SK-N-SH treated with all-trans-retinoic acid at 6 μM for 48 hours (cell line): Measurements from ENCODE around the gene UBE2H.

Experiments
- ATAC-seq: fragments of 200-7000 bp; cut with Tn5 transposase; 3 replicates; pipeline ENCODE4 v1.9.1; 2020; ENCODE audit warnings: mild to moderate bottlenecking, moderate library complexity
- BACH2 ChIP-seq: fragments of 250-450 bp; sonication (Bioruptor Pico); IDR thresholded peaks from 2 replicates; pipeline ENCODE4 v1.9.0; 2021; ENCODE audit warnings: mild to moderate bottlenecking, borderline replicate concordance
- CSRNP3 ChIP-seq: fragments of 250-450 bp; sonication (Bioruptor Pico); IDR thresholded peaks from 2 replicates; pipeline ENCODE4 v1.5.1; 2021; ENCODE audit warnings: mild to moderate bottlenecking, moderate library complexity
- ESRRG ChIP-seq: fragments of 250-450 bp; sonication (Bioruptor Pico); IDR thresholded peaks from 2 replicates; pipeline ENCODE4 v1.6.1; 2021; ENCODE audit warnings: mild to moderate bottlenecking
- GLIS3 ChIP-seq: fragments of 250-450 bp; sonication (Bioruptor Pico); IDR thresholded peaks from 2 replicates; pipeline ENCODE4 v1.5.0; 2020; ENCODE audit warnings: mild to moderate bottlenecking, moderate library complexity
- ISL1 ChIP-seq: fragments of 250-450 bp; sonication (Bioruptor Pico); IDR thresholded peaks from 2 replicates; pipeline ENCODE4 v2.1.2; 2022; ENCODE audit warnings: mild to moderate bottlenecking, moderate library complexity
- OSR1 ChIP-seq: fragments of 250-450 bp; sonication (Bioruptor Pico); IDR thresholded peaks from 2 replicates; pipeline ENCODE4 v1.8.0; 2022; ENCODE audit warnings: moderate library complexity, mild to moderate bottlenecking, inconsistent platforms
- PATZ1 ChIP-seq: fragments of 250-450 bp; sonication (Bioruptor Pico); IDR thresholded peaks from 2 replicates; pipeline ENCODE4 v1.8.0; 2020; ENCODE audit warnings: mild to moderate bottlenecking, moderate library complexity, borderline replicate concordance
- POU6F1 ChIP-seq: fragments of 250-450 bp; sonication (Bioruptor Pico); IDR thresholded peaks from 2 replicates; pipeline ENCODE4 v1.8.0; 2021; ENCODE audit warnings: low read depth, mild to moderate bottlenecking, moderate library complexity, borderline replicate concordance
- RARB ChIP-seq: fragments of 250-450 bp; sonication (Bioruptor Pico); IDR thresholded peaks from 2 replicates; pipeline ENCODE4 v1.8.0; 2021; ENCODE audit warnings: mild to moderate bottlenecking, moderate library complexity
- TCF4 ChIP-seq: fragments of 250-450 bp; sonication (Bioruptor Pico); IDR thresholded peaks from 2 replicates; pipeline ENCODE4 v1.8.0; 2021; ENCODE audit warnings: mild to moderate bottlenecking, moderate library complexity, borderline replicate concordance
- TOX ChIP-seq: fragments of 250-450 bp; sonication (Bioruptor Pico); IDR thresholded peaks from 2 replicates; pipeline ENCODE4 v1.8.0; 2021; ENCODE audit warnings: mild to moderate bottlenecking, moderate library complexity, borderline replicate concordance
- TSHZ2 ChIP-seq: fragments of 250-450 bp; sonication (Bioruptor Pico); IDR thresholded peaks from 2 replicates; pipeline ENCODE4 v1.5.0; 2020; ENCODE audit warnings: mild to moderate bottlenecking, moderate library complexity
- ZC3H10 ChIP-seq: fragments of 250-450 bp; sonication (Bioruptor Pico); IDR thresholded peaks from 2 replicates; pipeline ENCODE4 v1.5.1; 2021; ENCODE audit warnings: mild to moderate bottlenecking, moderate library complexity
- ZFP3 ChIP-seq: fragments of 250-450 bp; sonication (Bioruptor Pico); IDR thresholded peaks from 2 replicates; pipeline ENCODE4 v1.5.0; 2020; ENCODE audit warnings: mild to moderate bottlenecking, moderate library complexity
- ZFP30 ChIP-seq: fragments of 450-650 bp; formaldehyde crosslinking; IDR thresholded peaks from 2 replicates; pipeline ENCODE4 v1.5.0; 2022; ENCODE audit warnings: mild to moderate bottlenecking, moderate library complexity
- ZNF565 ChIP-seq: fragments of 450-650 bp; formaldehyde crosslinking; conservative IDR thresholded peaks from 2 replicates; pipeline ENCODE4 v1.5.0; 2020; ENCODE audit warnings: low read depth, mild to moderate bottlenecking, moderate library complexity
- ZNF70 ChIP-seq: fragments of 450-650 bp; formaldehyde crosslinking; IDR thresholded peaks from 2 replicates; pipeline ENCODE4 v1.5.0; 2020; ENCODE audit warnings: mild to moderate bottlenecking, moderate library complexity
- TF ChIP-seq, protein P1 (sequence below): fragments of 250-450 bp; sonication (Bioruptor Pico); IDR thresholded peaks from 2 replicates; pipeline ENCODE4 v1.5.1; 2020; ENCODE audit warnings: low read depth, mild to moderate bottlenecking, moderate library complexity

The UBE2H gene

DNA sequence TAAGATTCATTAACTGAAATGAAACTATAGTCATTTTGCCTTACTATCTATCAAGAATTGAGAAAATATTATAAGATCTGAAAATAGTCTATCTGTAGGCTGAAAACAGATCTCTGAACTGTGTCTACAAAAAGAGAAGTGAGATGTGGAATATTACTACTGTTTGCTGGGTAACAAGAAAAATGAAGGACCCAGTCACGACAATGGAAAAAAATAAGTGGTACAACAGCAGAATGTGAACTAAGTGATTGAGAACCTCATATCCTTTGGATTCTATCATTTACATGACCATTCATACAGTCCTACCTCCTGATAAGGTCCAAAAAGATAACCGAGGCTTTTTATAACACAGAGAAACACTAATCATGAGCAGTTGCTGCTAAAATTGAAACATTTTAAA, 94.3 kb downstream of the UBE2H start (continued):
- TF ChIP-seq, protein P1, sequence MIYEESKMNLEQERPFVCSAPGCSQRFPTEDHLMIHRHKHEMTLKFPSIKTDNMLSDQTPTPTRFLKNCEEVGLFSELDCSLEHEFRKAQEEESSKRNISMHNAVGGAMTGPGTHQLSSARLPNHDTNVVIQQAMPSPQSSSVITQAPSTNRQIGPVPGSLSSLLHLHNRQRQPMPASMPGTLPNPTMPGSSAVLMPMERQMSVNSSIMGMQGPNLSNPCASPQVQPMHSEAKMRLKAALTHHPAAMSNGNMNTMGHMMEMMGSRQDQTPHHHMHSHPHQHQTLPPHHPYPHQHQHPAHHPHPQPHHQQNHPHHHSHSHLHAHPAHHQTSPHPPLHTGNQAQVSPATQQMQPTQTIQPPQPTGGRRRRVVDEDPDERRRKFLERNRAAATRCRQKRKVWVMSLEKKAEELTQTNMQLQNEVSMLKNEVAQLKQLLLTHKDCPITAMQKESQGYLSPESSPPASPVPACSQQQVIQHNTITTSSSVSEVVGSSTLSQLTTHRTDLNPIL (CRISPR knock-in tag): no peak
- no peak for TF ChIP-seq TOX
- no peak for TF ChIP-seq POU6F1 (CRISPR knock-in tag)
- TF ChIP-seq CSRNP3 (CRISPR knock-in tag): no peak
- no peak for TF ChIP-seq PATZ1
- no peak for TF ChIP-seq ESRRG

DNA sequence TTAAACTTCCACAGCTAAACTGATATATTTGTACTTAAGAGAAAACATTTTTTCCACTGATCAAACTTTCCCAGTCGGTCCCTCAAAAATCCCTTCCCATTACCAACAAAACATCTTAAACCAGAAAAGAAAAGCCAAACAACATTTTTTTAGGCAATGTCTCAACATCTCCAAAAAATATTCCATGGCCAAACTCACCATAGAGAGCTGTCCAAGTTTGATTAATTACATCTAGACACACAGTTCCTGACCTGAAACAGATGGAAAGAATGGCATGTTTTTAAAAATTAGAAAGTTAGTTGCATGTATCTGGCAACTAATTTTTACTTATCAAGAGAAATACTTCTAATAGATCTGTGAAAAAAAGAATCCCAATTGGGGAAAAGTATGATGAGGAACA, 95.4 kb downstream of the UBE2H start:
- ATAC-seq: no peak
- TF ChIP-seq ZNF565 (CRISPR knock-in tag): no peak
- TF ChIP-seq RARB (CRISPR knock-in tag): no peak
- TF ChIP-seq TSHZ2: no peak
- TF ChIP-seq ZFP30 (CRISPR knock-in tag): no peak
- TF ChIP-seq ESRRG: no peak
- TF ChIP-seq ZFP3 (CRISPR knock-in tag): no peak
- TF ChIP-seq GLIS3 (CRISPR knock-in tag): no peak
- TF ChIP-seq ZNF70: no peak
- TF ChIP-seq OSR1: no peak
- TF ChIP-seq, all 23 proteins: peak for 0

DNA sequence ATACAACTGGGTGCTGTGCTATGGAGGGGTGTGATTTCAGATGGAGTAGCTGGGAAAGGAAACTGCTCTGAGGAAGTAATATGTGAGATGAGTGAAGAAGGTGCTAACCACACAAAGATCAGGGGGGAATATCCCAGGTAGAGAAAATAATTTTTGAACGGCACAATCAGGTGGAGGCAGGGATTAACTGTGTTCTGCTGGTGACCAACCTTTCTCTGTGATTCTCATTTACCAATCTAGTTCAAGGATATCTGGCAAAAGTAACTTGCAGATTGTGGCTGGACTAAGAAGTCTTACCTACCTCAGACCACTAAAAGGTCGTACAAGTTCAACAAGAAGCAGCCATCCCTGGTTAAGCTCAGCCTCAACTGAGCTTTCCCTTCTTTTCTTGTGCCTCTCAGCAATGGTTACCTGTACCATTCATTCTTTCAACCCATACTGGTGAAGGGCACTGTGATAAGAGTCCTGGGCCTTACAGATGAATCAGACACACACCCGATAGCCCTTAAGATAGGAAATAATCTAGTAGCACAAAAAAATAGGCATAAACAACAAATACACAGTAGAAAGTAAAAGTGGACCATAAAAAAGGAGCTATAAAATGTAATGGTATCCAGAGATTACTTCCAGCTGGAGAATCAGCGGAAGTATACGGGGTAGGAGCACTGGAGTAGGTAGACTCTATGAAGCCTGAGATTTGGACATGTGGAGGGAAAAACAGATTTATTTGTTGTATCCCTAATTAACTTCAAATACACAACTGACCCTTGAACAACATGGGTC, 96.6 kb downstream of the UBE2H start:
- no peak for ATAC-seq
- TF ChIP-seq ISL1: no peak
- no peak for TF ChIP-seq ZNF565 (CRISPR knock-in tag)
- no peak for TF ChIP-seq TSHZ2
- TF ChIP-seq, all 23 proteins: peak for 0

- peak; percentile 71 for ATAC-seq
- TF ChIP-seq OSR1 (no peak), TSHZ2 (no peak; the same call in 1 of the 2 replicates), ZNF70 (no peak), BACH2 (CRISPR knock-in tag) (no peak), GLIS3 (CRISPR knock-in tag) (no peak), TCF4 (peak; percentile 92), CSRNP3 (CRISPR knock-in tag) (peak; percentile 48; the same call in 1 of the 2 replicates), ZC3H10 (CRISPR knock-in tag) (no peak), ZFP30 (CRISPR knock-in tag) (no peak)
These were observed 97.5 kb downstream of the UBE2H start for GRCh38 chr7:129855234-129855673.
